OCI-M2 (cell line): ENCODE data around the gene SAMD4B.

Experiments used
- DNase-seq: peaks from one replicate; lab custom pipeline; 2025; ENCODE audit not compliant: unreplicated experiment; lab: John Stamatoyannopoulos, UW

SAMD4B gene

DNA sequence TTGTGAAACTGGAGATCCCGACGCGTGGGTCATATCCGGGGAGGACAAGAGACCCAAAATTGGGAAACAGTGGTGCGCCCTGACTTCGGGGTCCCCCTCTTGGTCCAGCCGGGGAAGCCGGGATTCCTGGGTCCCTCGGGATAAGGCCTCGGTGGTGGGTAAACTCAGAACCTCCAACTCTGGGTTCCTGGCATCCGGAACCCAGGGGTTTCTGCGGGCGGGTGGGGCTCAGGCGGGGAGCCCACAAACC lies 65.1 kb downstream of the SAMD4B start:
- DNase-seq: no peak

DNA sequence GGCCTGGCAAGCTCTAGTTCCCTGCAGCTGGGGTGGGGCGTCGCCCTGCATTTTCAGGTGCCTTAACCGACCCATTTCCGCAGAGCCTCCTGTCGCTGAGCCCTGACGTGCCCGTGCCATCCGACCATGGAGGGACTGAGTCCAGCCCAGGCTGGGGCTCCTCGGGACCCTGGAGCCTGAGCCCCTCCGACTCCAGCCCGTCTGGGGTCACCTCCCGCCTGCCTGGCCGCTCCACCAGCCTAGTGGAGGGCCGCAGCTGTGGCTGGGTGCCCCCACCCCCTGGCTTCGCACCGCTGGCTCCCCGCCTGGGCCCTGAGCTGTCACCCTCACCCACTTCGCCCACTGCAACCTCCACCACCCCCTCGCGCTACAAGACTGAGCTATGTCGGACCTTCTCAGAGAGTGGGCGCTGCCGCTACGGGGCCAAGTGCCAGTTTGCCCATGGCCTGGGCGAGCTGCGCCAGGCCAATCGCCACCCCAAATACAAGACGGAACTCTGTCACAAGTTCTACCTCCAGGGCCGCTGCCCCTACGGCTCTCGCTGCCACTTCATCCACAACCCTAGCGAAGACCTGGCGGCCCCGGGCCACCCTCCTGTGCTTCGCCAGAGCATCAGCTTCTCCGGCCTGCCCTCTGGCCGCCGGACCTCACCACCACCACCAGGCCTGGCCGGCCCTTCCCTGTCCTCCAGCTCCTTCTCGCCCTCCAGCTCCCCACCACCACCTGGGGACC lies 65.6 kb downstream of the SAMD4B start:
- no peak for DNase-seq

DNA sequence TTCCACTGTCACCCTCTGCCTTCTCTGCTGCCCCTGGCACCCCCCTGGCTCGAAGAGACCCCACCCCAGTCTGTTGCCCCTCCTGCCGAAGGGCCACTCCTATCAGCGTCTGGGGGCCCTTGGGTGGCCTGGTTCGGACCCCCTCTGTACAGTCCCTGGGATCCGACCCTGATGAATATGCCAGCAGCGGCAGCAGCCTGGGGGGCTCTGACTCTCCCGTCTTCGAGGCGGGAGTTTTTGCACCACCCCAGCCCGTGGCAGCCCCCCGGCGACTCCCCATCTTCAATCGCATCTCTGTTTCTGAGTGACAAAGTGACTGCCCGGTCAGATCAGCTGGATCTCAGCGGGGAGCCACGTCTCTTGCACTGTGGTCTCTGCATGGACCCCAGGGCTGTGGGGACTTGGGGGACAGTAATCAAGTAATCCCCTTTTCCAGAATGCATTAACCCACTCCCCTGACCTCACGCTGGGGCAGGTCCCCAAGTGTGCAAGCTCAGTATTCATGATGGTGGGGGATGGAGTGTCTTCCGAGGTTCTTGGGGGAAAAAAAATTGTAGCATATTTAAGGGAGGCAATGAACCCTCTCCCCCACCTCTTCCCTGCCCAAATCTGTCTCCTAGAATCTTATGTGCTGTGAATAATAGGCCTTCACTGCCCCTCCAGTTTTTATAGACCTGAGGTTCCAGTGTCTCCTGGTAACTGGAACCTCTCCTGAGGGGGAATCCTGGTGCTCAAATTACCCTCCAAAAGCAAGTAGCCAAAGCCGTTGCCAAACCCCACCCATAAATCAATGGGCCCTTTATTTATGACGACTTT lies 66.4 kb downstream of the SAMD4B start:
- no peak for DNase-seq

DNA sequence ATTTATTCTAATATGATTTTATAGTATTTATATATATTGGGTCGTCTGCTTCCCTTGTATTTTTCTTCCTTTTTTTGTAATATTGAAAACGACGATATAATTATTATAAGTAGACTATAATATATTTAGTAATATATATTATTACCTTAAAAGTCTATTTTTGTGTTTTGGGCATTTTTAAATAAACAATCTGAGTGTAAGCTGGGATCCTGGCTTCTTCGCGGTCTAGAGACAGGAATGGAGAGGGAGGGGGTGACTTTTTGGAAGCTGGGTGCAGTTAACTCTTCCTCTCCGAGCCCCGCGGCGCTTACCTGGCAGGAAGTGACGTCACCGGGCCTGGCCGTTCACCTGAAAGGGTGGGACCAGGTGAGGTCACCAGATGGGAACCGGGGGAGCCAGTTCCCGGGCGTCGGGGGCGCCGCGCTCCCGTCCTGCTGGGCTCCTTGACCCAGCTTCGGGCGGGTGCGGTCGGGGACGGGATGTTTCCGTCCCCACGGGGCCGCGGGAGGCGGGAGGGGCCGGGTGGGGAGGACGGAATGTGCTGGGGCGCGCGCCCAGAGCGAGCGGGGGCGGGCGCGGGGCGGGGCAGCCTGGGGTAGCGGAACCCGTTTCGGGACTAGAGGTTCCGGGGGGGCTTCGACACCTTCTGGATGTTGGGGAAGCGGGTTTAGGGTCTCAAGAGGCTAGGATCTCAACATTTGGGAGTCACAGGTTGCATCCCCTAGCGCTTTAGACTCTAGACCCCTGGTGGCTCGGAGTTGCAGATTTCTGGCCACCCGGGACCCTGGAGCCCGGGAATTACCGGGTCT lies 67.2 kb downstream of the SAMD4B start:
- peak; percentile 91 for DNase-seq

DNA sequence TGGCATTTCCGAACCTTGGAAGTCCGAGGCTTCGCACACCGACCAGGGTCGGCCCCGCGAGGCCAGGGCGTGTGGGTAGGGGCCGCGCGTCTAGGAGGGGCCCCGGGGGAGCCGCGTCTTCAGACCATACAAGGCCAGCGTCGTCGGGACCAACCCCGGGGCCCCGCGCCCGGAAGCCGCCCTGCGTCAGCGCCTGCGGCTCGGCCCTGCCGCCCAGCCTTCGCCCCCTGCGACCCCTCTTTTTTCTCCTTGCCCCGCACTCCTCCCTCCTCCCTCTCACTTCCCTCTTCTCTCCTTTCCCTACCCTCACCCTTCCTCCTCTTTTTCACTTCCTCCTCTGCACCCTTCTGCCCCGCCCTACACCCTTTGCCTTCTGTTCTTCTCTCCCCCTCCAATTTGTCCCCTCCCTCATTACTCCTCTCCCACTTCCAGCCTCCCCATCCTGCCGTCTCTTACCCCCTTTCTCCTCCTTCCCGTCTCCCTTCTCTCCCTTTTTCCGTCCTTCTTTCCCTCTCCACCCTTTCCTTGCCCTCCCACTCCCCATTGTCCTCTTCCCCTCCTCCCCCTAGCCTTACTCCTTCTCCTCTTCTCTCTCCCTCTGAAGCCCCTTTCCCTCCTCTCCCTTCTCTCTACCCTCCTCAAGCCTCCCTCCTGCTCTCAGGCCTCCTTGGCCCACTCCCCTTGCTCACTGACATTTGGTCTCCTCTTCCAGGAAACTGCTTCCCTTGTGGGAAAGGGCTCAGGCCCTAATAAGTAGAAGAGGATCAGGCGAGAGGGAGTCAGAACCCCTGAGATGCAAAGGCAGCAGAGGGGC lies 68.0 kb downstream of the SAMD4B start:
- peak; percentile 91 for DNase-seq

DNA sequence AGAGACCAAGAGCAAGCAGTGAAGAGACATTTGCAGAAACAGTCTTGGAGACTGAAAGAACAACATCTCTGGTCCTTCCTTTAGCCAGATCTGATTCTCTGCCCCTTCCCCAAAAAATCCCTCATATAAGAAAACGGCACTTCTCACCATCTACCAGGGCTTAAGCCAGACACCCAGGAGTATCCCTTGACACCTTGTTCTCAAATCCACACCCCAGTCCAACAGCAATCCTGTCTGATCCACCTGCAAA lies 68.5 kb downstream of the SAMD4B start:
- DNase-seq: no peak

DNA sequence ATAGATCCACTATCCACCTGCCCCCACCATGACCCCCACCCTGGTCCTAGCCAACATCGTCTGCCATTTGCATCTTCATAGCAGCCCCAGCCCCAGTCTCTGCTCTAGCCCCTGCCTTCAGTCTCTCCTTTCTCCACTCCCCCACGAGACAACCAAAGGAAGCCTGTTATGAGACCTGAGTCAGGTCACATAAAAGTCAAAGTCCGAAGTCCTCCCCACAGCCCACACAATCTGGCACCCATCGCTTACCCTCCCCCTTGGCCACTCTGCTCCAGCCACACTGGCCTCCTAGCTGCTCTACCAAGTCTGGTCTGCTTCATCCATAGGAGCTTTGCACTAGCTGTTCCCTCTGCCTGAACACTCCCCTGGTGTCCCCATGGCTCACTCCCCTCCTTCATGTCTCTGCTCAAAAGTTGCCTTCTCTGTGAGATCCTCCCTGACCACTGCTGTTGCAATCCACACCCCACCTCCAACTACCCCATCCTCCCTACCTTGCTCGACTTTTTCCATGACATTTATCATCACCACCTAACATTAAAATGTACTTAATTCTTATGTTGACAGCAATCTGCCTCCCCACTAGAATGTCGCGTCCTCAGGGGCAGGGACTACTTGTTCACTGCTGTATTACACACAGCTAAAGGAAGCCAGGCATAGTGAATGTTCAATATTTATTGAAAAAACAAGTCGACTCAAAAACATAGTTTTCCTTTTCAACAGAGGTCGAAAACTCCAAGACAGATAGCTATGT lies 69.0 kb downstream of the SAMD4B start:
- no peak for DNase-seq

DNA sequence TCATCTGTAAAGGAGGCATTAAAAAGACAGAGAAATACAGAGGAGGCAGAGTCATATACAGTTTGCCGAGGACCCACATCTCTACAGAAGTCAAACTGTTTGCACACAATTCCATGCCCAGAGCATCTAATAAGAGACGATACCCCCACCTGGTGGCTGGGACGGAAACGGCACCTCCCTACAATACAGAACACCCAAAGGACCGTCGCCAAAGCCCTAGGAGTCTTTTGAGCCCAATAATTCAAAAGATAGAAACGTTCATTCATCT lies 69.5 kb downstream of the SAMD4B start:
- DNase-seq: peak; percentile 99

DNA sequence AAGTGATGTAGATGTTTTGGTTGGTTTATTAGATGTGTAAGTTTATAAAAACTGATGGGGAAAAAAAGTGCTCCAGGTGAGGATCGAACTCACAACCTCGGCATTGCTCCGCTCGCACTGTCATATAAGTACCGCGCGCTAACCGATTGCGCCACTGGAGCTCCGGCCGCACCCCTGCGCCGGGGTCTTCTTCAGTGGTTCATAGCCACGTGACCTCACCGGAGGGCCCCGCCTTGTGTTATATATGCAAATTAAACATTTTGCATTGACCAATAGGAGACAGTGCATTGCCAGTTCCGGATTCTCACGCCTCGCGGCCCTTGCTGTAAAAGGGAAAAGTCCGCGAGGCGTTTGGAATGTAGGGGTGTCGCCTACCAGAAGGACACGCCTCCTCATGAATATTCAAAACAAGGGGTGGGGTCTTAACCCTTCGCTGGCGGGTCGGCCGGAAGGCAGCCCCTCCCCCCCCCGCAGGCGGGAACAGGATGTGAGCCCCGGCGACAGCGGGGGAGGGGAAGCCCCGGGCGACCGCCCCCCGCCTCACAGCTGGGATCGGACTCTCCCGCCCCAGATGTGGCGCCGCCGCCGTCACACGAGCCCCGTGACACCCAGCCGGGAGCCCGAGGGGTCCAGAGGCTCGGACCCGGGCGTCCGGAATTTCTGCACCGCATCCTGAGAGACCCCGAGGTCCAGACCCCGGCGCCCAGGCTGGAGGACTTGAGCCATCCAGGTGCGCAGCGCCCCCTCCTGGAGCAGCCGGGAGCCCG lies 70.1 kb downstream of the SAMD4B start, which contains the start of gene PLEKHG2:
Gene PLEKHG2 (plus strand): TSS at position 570 of the 767 bp plus-strand sequence. CDS start 1,418 bp downstream, outside the sequence.
- peak; percentile 99 for DNase-seq

DNA sequence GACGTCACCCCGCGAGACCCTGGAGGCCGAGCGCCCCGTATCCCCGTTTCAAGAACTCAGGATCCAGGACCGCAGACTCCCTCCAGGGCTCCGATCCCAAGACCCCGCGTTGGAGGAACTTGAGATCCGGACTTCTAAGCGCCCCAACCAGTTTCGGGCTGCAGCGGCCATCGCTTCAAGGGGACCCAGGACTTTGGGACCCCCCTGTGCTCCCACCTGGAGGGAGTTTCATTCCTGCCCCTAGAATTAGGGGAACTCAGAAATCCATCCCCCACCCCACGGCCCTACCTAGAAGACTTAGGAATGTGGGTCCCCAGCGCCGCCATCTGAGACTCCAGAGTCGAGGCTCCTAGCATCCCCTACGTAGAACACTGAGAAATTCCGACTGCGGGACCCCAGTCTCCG lies 70.6 kb downstream of the SAMD4B start:
- DNase-seq: no peak

DNA sequence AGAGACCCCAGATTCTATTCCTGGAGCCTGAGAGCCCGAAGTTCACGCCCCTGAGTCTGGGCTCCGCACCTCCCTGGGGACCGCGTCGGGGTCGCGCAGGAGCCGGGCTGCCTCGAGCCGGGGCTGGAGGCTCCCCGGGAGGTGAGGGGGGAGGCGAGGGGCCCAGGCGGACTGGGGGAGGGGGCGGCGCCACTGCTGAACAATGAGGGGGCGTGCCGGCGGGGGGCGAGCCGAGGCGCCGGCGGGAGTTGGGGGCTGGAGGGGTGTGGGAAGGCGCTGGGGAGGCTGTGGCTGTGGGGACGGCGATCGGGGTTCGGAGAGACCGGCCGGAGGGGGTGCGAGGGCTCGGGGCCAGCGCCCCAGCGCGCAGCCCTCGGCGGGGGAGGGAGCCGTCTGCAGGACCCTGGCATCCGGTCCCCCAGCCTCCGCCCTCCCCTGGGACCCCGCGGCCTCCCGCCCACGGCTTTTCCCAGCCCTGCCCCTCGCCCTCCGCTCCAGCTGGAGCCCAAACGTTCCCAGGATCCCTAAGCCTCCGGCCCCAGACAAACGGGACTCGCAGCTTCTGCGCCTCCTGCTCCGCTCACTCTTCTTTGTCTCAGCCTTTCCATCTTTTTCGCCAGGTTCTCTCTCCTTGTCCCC lies 71.2 kb downstream of the SAMD4B start:
- DNase-seq: no peak

DNA sequence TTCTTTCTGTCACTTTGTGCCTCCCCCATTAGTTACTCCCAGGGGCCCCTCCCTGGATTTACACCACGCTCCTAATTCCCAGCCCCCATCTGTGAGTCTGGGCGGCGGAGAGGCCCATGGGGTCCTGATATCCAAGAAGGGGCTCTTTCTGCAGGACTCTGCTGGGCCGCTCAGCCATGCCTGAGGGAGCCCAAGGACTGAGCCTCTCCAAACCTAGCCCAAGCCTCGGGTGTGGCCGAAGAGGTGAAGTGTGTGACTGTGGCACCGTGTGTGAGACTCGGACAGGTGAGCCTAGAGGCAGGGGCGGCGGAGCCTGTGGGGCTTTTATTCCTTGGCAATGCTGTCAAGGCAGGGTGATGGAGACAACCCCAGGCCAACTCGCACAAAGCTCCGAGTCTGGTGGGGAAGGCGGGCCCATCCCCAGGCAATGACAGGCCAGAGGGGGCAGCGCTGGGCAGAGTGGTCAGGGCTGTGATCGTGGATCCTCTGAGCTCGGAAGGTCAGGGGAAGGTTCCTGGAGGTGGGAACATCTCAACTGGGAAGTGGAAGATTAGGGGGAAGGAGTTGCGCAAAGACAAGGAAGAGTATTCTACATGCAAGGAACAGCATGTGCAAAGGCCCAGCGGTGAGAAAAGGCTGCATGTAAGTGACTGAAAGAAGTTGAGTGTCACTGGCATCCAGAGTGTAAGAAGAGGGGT lies 71.8 kb downstream of the SAMD4B start:
- no peak for DNase-seq

DNA sequence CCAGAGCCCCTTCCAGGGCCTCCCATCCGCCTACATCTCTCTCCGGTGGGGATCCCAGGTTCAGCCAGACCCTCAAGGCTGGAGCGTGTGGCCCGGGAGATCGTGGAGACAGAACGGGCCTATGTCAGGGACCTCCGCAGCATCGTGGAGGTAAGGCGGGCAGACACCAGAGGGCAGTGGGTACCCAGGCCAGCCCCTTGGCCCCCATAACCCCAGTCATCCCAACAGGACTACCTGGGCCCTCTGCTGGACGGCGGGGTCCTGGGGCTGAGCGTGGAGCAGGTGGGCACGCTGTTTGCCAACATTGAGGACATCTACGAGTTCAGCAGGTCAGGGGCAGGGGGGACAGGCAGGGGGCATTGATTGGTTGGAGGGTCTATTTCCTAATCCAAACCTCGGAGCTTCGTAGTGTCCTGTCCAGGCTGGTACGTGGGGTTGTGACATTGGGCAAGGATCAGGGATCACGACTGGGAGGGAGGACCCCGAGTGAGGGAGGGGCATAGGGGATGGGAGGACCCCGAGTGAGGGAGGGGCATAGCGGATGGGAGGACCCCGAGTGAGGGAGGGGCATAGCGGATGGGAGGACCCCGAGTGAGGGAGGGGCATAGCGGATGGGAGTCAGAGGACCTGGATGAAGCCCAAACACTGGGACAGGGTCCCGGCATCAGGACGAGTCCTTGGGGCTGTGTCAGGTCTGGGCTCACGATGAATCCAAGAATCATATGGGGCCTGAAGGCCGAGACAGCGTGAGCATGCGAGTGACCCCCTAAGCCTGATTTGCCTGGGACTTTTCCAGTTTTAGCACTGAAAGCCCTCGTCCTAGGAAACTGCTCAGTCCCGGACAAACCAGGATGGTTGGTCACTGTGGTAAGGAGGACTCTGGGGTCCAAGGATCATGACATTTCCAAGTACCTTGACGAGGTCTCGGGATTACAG lies 73.2 kb downstream of the SAMD4B start:
- DNase-seq: no peak

DNA sequence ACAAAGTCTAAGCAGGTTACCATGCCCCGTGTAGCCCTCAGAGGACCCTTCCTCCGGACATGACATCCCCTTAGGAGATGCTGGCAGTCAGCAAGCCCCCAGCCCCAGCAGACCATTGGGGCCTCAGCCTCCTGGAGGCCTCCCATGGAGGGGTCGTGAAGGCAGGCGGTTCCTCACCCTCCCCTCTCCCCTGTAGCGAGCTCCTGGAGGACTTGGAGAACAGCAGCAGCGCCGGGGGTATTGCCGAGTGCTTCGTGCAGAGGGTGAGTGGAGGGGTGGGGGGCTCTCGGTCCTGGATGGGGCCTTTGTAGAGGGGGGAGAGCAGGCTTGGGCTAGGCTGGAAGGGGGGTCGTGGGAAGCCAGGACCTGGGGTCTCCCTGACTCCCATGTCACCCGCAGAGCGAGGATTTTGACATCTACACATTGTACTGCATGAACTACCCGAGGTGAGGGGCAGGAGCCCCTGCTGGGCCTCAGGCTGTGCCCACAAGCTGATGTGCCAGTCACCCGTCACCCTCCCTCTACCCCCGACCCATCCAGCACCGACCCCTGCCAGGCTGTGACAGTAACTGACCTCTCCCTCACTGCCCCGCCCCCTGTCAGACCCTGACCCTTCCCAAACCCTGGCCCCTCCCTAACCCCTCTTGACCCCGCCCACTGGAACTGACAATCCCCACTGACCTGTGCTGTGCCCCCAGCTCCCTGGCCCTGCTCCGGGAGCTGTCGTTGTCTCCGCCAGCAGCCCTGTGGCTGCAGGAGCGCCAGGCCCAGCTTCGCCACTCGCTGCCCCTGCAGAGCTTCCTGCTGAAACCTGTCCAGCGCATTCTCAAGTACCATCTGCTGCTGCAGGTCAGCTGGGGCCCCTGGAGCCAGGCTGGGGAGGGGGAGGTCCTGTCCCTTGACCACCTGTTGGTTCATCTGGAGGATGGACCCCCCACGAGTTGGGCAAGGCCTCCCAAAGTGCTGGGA lies 74.2 kb downstream of the SAMD4B start:
- no peak for DNase-seq

DNA sequence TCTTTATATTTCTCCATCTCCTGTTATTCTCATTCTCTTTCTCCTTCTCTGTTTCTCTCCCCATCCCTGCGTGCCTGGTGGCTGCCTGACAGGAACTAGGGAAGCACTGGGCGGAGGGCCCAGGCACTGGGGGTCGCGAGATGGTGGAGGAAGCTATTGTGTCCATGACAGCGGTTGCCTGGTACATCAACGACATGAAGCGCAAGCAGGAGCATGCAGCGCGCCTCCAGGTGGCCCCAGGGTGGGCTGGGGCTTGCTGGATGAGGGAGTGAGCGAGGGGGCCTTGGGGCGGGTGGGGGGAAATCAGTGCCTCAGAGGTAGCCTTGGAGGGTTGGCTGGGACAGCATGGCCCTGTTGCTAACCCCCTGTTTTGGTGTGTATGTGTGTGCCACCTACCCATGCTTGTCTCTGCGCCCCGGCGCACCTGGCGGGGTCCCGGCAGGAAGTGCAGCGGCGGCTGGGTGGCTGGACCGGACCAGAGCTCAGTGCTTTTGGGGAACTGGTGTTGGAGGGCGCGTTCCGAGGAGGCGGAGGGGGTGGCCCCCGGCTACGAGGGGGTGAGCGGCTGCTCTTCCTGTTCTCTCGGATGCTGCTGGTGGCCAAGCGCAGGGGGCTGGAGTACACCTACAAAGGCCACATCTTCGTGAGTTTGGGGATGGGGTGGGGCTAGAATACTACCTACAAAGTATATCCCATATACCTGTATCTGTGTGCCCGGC lies 75.4 kb downstream of the SAMD4B start:
- DNase-seq: no peak

DNA sequence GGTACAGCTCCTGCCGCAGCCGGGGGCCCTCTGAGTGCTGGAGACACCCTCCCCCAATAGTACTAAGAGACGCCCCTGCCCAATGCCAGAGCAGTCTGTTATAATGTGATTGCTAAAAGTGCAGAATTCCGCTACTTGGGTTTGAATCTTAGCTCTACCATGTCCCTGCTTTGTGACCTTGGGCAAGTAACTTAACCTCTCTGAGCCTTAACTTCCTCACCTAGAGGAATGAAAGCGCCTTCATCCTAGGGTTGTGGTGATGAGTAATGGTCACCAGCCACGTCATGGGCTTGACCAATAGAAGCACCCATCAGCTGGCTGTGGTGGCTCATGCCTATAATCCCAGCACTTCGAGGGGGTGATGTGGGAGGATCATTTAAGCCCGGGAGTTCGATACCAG lies 76.8 kb downstream of the SAMD4B start:
- DNase-seq: no peak
